ENCODE results near the gene AMT. TPM values are rescaled to one million over a fixed set of nuclear protein-coding genes. Genes with fewer than 3 reads are reported as not detected.

AMT gene
- 0.20 and 0.50 TPM in 2 replicates for total RNA-seq (2014; rRNA removed; shearing (Covaris generic))
- 2.5 and 7.5 TPM in 2 replicates for polyA plus RNA-seq (2014; cell fraction: nucleus; rRNA removed)

GRCh38 chr3:49422379-49423248, at the start of gene AMT:
TSS of gene AMT (minus strand) at chr3:49422473. CDS start at chr3:49422450, 23 bp downstream.
- DNase-seq (ENCODE audit: extremely low read depth, low read depth) = no peak

DNA sequence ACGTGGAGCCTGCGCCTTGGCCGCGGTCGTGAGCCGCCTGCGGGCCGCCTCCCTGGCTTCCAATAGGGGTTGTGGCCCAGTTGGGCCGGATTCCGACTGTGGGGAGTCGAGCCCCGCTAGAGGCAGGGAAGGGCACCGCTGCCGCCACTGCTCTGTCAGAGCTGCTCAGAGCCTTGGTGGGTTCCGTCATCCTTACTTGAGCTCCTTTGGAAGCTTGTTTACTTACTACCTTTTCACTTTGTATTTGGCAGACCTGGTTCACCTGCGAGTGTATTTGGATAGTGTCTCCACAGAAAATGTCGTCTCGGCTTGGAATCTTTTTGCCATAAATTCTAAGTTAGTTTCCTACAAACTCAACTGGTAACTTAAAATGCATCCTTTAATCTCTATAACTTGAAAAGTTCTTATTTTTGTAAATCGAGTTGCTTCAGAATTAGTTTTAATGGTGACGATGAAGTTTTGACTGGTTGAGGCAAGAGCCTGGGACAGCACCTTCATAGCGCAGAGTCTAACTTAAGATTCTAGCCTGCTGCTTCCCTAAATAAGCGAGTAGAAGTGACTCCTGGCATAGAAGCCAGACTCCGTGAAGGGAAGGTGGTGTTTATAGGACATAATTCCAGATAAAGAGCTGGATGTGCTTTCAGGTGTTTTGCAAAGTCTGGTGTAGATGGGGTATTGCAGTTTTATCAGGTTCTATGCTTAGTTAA, 48.6 kb upstream of the AMT start:
- DNase-seq (ENCODE audit: extremely low read depth, low read depth) = no peak

DNA sequence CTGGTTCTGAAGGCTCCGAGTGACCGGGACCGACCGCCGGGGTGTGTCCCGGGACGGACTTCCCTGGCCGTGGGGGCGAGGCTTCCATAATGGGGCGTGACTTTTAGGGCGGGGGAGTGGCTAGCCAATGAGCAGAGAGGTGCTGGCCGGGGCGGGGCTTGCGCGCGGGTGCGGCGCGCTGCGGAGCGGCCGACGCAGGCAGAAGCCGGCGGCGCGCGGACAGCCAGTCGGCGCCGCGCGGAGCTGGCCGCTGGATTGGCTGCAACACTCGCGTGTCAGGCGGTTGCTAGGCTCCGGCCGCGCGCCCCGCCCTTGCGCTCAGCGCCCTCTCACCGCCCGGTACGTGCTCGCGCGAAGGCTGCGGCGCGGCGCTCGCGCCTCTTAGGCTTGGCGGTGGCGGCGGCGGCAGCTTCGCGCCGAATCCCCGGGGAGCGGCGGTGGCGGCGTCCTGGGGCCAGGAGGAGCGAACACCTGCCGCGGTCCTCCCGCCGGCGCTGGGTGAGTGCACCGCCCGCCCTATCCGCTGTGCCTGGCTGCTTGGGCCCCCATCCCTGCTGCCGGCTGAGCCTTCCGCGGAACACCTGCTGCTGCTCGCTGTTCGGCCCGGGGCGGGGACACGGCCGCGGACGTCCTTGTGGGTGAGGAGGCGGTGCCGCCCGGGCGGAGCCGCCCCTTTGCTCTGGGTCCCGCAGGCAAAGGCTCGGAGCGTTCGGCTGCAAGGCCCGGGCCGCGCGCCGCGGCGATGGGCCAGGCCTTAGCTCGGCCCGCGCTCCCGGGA, 47.9 kb upstream of the AMT start, which contains the start of gene DAG1:
Gene DAG1, plus strand, starts transcription at position 332 of the 778 bp plus-strand sequence. CDS start 40,268 bp downstream, outside the sequence.
- peak; percentile 94 for DNase-seq (ENCODE audit: extremely low read depth, low read depth)

DNA sequence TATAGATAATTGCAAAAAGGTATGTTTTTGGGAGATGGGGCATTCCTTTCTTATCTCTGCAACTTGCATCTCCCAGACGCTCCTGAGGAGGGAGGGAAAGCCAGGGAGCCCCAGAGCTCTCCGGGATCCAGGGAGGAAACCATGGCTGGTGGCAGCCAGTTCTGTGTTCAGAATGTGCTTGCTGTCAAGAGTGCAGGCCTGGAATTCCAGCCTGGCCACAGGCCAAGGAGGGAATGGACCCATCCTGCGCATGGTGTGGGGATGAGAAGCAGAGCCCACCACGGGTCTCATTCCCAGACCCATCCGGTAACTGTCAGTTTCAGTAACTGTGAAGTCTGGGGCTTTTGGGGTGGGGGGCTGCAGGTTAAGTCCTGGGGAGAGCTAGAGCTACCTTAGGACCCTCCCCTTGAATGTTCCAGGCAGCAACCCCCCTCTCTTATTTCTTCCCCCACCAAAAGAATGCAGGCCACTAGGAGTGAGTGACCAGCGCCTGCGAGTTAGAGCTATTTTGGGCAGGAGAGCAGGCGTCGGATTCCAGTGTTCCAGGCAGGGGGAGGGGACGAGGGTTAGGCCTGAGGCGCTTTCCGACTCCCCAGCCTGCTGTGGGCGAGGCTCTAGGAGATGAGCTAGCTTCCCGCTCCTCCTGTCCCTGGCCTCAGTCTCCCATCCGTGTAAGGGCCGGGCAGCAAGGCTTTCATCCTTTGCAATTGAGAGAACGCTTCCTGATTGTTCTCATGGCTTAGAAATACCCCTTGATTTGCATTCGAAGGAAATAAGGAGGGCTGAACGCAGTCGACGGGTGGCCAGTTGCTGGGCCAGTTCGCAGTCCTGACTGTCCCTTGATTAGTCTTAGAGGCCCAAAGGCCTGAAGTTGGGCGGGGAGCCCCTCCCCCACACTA, 47.0 kb upstream of the AMT start:
- peak; percentile 58 for DNase-seq (ENCODE audit: extremely low read depth, low read depth)

GRCh38 chr3:49466085-49466484, 43.8 kb upstream of the AMT start:
- DNase-seq (ENCODE audit: extremely low read depth, low read depth) = no peak

GRCh38 chr3:49465270-49466034, 43.2 kb upstream of the AMT start:
- no peak for DNase-seq (ENCODE audit: extremely low read depth, low read depth)

- DNase-seq (ENCODE audit: extremely low read depth, low read depth) = no peak
Measured at GRCh38 chr3:49462222-49462621, 39.9 kb upstream of the AMT start.

- no peak for DNase-seq (ENCODE audit: extremely low read depth, low read depth)
Measured at GRCh38 chr3:49461443-49462171, 39.3 kb upstream of the AMT start.

DNA sequence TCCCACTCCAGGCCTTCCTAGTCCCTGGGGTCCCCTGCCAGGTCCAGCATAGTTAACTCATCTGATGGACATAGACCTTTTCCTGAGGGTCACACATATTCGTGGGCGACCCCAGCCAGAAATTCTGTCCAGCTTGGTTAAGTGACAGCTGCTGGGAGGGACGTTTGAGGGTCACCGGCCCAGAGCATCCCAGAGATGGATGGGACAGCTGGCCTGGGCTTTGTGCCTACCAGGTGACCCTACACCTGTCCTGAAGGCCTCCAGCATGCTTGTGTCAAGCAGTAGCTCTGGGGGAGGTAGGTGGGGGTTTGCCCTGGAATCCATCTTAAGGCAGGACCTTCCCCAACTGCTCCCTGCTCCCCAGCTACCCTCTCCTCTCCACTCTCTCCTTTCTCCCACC, 38.7 kb upstream of the AMT start:
- no peak for DNase-seq (ENCODE audit: extremely low read depth, low read depth)

- DNase-seq (ENCODE audit: extremely low read depth, low read depth) = no peak
Measured at GRCh38 chr3:49460188-49460890, 38.1 kb upstream of the AMT start.

DNA sequence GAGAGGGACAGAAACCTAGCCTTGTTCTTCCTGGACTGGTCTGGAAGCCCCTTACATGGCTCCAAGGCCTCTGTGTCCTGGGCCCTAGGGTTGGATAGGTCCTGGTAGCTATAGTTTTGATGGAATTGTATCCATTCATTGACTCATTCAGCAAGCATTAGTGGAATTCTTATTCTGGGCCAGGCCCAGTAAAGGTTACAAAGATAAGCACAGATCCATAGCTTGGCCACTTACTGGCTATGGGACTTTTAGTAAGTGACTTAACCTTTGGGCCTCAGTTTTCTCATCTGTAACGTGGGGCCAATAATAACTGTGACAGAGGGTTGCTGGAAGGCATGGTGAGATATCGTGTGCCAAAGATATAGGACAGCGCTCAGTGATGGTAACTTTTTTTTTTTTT, 34.2 kb upstream of the AMT start:
- DNase-seq (ENCODE audit: extremely low read depth, low read depth) = no peak

DNA sequence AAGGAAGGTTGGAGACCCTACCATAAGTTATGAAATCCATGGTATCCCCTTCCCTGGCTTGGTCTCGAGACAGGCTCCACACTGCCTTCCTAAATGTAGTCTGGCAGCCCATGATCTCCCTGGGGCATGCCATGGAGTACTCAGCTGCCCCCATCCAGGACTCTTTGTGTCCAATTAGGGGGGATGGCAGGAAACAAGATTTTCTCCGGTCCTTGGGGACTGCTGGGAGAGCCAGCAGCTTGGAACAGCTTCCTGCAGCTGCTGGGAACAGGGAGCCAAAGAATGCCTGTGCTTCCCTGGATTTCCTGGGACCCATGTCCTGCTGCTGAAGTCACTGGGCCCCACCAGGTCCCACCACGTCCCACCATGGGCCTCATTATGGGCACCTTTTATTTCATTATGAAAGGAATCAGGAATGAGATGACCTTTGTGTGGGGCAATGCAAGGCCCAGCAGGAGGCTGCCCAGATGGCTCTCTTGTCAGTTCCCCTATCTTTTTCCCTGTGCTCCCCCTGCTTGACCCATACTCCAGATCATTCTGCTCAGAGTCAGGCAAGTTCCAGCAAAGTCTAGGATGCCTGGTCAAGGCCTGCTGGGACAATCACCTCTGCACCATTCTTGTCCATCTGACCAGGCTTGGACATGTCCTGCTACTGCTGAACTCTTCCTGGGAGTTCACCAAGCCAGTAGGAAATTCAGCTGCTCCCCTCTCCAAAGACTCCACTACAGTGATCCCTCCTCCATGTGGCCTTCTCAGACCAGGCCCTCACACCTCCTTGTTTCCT, 32.8 kb upstream of the AMT start:
- no peak for DNase-seq (ENCODE audit: extremely low read depth, low read depth)

DNA sequence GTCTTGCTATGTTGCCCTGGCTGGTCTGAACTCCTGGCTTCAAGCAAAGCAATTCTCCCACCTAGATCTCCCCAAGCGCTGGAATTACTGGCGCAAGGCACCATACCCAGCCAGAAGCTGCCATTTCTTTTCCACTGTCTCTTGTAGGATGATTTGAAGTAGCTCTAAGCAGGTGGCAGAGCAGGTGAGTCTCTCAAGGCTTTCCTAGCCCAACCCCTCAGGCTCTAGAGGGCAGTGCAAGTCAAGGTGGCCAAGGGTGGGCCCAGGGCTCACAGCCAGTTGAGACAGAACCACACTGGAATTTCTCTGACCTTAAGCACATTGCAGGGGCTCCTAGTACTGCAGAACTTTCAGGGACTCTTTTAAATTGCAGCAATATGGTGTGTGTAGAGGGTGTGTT, 32.2 kb upstream of the AMT start:
- no peak for DNase-seq (ENCODE audit: extremely low read depth, low read depth)

DNA sequence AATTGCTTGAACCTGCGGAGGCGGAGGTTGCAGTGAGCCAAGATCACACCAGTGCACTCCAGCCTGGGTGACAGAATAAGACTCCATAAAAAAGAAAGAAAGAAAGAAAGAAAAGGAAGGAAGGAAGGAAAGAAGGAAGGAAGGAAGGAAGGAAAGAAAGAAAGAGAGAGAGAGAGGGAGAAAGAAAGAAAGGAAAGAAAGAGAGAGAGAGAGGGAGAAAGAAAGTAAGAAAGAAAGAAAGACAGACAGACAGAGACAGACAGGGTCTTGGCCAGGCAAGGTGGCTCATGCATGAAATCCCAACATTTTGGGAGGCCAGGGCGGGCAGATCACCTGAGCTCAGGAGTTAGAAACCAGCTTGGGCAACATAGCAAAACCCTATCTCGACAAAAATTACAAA, 31.3 kb upstream of the AMT start:
- no peak for DNase-seq (ENCODE audit: extremely low read depth, low read depth)

DNA sequence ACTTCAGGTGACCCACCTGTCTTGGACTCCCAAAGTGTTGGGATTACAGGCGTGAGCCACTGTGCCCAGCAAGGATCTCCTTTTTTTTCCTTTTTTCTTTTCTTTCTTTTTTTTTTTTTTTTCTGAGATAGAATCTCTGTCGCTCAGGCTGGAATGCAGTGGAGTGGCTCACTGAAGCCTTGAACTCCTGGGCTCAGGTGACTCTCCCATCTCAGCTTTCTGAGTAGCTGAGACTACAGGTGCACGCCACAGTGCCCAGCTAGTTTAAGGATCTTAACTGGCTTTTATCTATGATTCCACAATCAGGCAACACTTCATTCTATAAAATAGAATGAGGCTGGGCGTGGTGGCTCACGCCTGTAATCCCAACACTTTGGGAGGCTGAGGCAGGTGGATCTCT, 23.1 kb upstream of the AMT start:
- DNase-seq (ENCODE audit: extremely low read depth, low read depth) = no peak

DNA sequence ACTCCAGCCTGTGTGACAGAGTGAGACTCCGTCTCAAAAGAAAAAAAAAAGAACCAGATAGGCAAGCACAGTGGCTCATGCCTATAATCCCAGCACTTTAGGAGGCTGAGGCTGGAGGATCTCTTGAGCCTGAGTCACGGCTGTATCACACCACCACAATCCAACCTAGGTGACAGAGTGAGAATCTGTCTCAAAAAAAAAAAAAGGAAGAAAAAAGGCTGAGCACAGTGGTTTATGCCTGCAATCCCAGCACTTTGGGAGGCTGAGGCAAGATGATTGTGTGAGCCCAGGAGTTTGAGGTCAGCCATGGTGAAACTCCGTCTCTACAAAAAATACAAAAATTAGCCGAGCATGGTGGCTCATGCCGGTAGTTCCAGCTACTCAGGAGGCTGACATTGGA, 12.5 kb upstream of the AMT start:
- no peak for DNase-seq (ENCODE audit: extremely low read depth, low read depth)

DNA sequence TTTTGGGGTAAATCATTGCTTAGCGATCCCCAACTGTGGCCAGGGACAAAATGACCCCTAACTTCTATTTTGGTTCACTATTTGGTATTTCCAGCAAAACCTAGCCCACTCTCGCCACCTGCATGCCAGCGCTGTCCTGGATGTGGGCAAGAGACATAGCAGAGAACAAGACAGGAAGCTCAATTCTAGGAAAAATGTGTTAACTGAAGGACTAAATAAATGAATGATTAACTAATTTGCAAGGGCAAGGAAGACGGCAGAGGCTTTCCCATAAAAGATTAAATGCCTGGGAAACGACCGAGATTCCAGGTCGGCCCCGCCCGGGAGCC, 6.4 kb upstream of the AMT start:
- no peak for DNase-seq (ENCODE audit: extremely low read depth, low read depth)

Measured in NCI-H460 (cell line).